GM19099 (cell line): ENCODE results near the gene MARS1.
A peak's percentile ranks its signal among the peaks of the same experiment; 100 is the strongest.

Source experiments
- POLR2A ChIP-seq: IDR thresholded peaks from 3 replicates; pipeline ENCODE4 v1.6.1; 2011; ENCODE audit warnings: low read depth; ENCODE audit not compliant: insufficient read length; ENCODE audit errors: extremely low read depth

Gene MARS1

DNA sequence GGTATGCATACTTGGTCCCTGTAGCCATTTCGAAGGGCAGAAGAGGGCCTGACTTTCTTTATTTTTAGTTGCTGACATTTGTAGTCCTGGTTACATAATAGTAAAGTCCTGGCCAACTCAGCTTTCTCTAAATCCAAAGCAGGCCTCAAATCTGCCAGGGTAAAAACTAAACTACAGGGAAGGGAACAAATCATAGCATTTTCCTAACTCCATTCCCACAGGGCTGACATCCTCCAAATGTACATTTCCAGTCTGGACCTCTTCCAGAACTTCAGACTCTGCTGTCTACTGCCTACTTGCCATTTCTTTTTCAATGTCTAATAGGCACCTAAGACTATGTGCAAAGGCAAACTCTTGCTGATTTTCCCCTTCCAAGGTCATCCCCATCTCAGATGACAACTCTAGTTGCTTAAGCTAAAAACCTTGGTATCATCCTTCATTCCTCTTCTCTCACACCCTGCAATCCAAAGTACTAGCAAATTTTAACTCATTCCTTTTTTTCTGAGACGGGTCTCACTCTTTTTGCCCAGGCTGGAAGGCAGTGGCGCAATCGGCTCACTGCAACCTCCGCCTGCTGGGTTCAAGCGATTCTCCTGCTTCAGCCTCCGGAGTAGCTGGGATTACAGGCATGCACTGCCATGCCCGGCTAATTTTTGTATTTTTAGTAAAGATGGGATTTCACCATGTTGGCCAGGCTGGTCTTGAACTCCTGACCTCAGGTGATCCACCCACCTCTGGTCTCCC lies 30.5 kb downstream of the MARS1 start:
- TF ChIP-seq POLR2A, result no peak

DNA sequence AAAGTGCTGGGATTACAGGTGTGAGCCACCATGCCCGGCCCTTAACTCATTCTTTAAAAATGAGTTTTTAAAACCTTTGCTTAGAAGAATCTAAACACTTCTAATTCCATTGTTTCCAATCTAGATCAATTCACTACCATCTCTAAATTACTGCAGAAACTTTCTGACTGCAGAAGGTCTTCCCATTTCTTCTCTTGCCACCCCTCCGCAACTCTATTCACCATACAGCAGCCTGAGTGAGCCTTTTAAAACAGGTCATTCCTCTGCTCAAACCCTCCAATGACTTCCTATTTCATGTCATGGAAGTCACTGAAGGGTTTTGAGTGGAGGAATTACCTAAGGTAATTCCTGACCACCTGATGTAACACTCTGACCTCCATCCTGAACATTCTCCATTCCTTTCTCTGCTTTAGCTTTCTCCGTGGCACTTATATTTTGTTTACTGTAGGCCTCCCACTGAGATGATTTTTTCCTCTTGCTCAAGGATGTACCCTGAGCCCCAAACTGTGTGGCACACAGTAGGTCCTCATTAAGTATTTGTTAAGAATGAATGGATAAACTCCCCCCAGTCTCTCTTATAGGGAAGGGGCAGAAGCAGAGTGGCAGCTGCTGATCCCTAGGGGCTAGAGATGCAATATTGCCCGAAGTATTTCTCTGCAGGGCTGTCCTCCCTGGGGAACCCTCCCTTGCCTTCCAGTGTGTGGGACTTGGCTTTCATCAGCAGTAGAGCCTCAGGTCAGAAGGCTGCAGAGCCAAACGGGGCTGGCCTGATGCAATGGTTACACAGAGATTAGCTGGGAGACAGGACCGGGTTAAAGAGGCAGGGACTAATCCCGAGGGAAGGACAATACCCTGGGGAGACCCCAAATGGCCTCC lies 31.3 kb downstream of the MARS1 start:
- no peak for TF ChIP-seq POLR2A

DNA sequence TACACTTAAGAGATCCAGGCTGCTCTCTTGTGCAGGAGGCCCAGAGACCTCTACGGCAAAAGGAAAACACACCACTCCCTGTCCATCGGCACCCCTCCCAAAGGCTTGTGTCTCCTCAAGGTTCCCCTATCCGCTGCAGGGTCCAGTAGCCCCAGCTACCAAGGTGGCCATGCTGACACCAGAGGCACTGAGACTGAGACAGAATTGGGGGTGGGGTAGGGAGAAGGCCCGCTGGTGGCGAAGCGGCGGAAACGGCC lies 31.9 kb downstream of the MARS1 start:
- TF ChIP-seq POLR2A, result no peak

DNA sequence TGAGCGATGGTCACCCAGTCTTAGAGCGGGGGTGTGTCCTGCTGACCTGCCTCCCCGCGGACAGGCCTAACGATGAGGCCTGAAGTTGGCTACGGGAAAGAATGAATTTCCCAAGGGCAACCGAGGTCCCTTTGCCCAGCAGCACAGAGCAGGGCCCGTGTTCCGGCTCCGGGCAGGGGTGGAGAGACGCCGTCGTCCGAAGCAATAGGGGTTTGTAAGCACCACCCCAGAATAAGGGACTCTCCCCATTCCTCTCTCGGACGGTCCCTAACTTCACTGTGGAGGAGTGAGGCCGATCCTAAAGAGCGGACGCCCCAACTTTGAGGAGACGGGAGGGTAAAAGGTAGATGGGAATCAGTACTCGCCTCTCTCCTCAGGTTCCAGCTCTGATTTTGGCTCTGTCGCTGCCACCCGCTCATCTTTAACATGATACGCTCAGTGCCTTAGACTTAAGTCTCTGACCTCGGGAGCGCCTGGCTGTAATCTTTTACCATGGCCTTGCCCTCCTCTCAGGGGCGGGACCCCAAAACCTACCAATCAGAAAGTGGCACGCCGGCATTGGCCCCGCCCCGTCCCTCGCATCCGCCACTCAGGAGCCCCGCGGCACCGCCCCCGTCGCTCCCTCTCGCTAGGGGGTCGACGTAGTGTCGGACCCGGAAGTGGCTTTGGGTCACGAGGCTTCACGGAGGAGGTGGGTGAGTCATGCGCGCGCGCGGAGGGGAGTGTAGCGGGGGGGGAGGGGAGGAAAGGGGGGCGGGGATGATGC lies 32.4 kb downstream of the MARS1 start, which contains the start of gene DDIT3:
DDIT3 (minus strand) TSS at position 462 of the 766 bp plus-strand sequence. CDS start 3,108 bp downstream, outside the sequence.
- TF ChIP-seq POLR2A, result peak; percentile 99

DNA sequence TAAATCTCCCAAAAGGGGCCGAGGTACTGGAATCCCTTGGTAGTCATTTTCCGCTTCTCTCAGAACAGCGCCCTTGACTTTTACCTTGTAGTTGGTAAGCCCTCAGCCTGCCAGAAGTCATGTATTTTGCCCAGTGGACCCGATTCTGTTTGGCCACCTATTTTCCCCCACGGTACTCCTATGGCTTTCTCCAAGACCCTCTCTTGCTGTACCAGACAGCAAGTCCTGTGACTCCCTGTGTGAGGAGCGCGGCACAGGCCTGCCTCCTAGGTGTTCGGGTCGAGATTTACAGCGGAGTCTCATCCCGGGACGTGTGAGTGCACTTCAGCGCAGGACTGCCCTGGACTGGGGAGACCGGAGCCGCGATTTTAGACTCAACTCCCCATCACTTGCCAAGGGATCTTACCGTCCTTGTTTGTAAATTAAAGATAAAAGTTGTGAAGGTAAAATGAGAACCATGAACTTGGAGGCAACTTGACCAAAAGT lies 33.7 kb downstream of the MARS1 start:
- no peak for TF ChIP-seq POLR2A

DNA sequence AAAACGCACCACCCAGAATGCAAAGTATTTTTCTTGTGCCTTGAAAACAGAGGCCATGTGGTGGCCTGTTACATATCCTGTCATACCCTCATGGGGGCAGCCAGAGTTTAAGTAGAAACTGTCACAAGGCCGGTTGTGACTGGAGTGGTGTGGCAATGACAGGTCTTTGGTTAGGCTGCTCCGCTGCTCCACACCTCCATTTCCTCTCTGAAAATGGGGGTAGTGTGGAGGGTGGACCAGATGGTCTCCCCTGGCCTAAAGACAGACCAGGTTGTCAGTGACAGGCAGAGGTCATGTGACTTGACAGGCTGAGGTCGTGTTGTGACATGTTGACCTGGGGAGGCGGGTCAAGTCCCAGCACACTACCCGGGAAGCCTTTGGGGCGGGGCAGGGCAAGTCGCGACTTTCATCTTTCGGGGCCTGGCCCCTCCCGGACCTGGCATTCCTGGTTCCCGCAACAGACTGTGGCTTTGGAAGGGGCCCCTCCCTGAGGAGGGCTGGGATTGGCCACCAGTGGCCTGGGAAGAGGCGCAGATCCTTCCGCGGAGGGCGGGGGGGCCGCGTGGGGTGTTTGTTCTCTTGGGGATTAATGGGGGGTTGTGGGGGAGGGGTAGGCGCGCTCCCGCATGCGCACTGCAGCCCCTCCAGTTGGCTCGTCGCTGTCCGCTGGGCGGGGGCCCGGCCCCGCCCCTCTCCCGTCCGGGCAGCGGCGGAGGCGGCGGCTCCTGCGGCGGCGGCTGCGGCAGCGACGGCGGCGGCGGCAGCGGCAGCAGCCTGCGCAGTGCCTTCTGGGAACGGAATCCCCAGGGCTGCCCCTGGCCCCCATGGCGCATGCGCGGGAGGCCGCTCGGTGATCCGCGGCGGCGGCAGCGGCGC lies 34.4 kb downstream of the MARS1 start, which contains the start of gene MBD6:
MBD6 (plus strand) TSS at position 814 of the 876 bp plus-strand sequence. CDS start 1,480 bp downstream, outside the sequence.
- peak; percentile 67 for TF ChIP-seq POLR2A

DNA sequence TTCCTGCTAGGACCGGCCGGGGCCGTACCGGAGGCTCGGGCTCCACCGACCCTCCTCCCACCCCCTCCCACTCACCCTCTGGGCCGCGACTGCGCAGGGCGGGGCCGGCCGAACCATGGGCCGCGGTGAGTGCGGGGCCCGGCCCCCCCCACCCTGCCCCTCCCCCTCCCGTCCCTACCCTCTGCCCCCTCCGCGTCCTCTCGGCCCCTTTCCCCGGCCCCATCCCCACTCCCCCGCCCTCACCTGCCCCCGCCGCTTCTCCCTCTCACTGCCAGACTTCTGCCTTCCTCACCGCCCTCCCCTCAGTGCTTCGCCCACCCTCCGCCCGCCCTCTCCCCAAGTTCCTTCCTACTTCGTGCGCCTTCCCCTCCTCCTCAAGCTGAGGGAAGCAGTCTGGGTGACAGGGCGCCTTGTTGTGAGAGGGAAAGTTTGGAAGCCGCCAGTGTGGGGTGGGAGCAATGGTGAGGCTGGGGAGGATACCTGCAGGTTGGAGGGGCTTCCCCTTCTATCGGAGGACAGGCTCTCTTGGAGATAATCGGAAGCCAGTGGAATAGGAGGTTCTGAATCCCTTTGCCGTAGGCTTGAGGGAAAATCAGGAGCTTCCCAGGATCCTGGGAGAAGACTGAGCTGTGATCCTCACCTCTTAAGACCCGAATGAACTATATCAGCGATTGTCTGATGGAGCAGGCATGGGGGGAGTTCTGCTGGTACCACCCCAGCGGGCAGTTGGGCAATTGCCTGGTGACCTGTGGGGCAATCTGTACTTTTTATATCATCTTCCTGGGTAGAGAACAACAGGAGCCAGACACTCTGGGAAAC lies 35.2 kb downstream of the MARS1 start:
- TF ChIP-seq POLR2A, result no peak

DNA sequence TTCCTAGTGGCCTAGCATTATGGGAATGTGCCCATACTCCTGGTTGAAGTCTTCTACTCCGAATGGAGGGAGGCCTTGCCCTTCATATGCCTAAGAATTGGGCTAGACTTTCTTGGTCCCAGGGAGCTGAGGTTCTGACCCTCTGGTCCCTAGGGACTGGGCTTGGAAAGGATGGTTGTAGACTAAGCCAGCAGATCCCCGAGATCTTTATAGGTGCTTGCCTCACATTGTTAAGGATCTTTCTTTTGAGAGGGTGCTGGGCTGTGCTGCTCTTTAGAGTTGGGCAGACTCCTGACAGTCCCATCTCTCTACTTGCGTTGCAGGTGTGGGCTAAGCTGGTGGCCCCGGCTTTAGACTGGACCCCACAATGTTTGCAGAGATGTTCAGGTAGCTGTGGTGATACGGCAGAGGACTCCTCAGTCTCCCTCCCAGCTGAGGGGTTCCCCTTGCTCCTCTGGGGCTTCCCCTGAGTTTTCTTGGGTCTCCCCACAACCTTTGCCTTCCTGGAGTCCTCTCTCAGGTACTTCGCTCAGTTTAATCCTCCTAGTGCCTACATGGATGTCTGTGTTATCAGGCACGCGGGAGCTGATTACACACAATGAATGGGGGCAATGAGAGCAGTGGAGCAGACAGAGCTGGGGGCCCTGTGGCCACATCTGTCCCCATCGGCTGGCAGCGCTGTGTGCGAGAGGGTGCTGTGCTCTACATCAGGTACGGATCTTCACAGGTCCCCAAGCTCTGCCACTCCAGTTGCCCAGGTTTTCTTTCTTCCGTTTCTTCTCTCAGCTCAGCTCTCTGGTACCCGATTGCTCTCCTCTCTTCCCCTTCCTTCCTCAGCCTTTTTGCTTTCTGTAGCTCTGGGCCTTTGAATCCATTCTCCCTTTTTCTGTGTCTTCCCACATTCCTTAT lies 36.1 kb downstream of the MARS1 start:
- TF ChIP-seq POLR2A, result no peak

DNA sequence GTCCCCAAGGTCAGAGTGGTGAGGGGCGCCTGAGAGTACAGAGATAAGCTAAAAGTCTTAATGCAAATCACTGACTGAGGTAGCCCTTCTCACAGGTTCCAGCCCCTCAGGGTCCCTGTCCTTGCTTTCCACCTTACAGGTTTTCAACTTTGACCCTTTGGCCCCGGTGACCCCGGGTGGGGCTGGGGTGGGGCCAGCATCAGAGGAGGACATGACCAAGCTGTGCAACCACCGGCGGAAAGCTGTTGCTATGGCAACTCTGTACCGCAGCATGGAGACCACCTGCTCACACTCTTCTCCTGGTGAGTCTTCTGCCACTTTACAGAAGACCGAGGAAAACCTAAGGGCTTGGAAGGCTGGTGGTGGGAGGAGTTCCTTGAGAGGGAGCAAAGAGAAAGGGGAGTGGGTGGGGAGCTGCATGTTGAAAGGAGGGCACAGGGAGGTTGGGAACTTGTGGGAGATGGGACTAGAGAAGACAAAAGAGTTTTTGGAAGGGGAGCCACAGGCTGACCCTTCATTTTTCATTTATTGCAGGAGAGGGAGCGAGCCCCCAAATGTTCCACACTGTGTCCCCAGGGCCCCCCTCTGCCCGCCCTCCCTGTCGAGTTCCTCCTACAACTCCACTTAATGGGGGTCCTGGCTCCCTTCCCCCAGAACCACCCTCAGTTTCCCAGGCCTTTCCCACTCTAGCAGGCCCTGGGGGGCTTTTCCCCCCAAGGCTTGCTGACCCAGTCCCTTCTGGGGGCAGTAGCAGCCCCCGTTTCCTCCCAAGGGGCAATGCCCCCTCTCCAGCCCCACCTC lies 37.1 kb downstream of the MARS1 start:
- no peak for TF ChIP-seq POLR2A

DNA sequence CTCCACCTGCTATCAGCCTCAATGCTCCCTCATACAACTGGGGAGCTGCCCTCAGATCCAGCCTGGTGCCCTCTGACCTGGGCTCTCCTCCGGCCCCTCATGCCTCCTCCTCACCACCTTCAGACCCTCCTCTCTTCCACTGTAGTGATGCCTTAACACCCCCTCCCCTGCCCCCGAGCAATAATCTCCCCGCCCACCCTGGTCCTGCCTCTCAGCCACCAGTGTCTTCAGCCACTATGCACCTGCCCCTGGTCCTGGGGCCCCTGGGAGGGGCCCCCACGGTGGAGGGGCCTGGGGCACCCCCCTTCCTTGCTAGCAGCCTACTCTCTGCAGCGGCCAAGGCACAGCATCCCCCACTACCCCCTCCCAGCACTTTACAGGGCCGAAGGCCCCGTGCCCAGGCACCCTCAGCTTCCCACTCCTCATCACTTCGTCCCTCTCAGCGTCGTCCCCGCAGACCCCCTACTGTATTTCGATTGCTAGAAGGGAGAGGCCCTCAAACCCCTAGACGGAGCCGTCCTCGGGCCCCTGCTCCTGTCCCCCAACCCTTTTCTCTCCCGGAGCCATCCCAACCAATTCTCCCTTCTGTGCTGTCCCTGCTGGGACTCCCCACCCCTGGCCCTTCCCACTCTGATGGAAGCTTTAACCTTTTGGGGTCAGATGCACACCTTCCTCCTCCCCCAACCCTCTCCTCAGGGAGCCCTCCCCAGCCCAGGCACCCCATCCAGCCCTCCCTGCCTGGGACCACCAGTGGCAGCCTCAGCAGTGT lies 37.9 kb downstream of the MARS1 start:
- TF ChIP-seq POLR2A, result no peak
